ENCODE measurements around the gene PSD2. TPM values are rescaled to one million over a fixed set of nuclear protein-coding genes. Genes with fewer than 3 reads are reported as not detected.

The PSD2 gene
- total RNA-seq, 1 donor from 2014 or later: 0.25 TPM

DNA sequence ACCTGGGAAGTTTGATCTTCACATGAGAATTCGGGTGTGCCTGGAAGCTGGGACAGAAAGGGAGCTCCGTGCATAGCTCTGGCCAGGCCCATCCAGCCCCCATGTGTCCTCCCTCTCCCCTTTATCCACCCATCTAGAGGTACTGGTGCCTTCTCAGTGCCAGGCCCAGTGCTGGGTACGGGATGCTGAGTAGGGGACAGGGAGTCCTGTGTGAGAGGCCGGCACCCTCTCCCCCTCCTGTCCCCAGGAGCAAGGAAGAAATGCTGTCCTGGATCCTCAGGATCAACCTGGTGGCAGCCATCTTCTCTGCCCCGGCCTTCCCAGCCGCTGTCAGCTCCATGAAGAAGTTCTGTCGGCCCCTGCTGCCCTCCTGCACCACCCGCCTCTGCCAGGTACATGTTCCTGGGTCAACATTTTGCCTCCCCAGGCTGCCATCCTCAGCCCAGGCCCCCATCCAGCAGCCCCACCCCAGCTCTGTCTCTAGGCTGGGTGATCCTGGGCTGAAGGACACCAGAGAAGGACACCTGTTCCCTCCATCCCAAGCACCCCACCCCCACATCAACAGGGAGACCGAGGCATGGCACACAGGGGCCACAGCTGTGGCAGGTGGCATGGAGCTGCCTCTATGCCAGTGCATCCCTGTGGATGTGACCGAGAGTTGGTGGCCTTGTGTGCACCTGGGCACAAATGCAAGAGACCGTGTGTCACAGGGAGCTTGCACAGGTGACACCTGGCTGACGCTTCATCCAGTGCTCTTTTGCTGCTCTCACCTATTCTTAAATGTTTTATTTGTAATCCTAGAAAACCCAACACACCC, 43.0 kb downstream of the PSD2 start:
- Mint-ChIP-seq H3K27ac (ENCODE audit: unreplicated experiment) (no peak overlapping the region), H3K9me3 (ENCODE audit: unreplicated experiment) (no peaks in the 10 kb centered on the region), H3K36me3 (ENCODE audit: low read depth, unreplicated experiment) (no peaks in the 10 kb centered on the region), H3K27me3 (ENCODE audit: low read depth, unreplicated experiment) (peaks cover 81% of the 10 kb centered on the region), H3K4me1 (ENCODE audit: low read depth, unreplicated experiment) (no peaks in the 10 kb centered on the region), H3K4me3 (ENCODE audit: unreplicated experiment) (no peak overlapping the region)
- Histone ChIP-seq H3K27me3 (ENCODE audit: insufficient read depth, low read length) (no peaks in the 10 kb centered on the region), H3K9ac (ENCODE audit: low read length) (no peak overlapping the region), H2AFZ (ENCODE audit: low read depth, low read length) (no peak overlapping the region), H3K4me1 (ENCODE audit: insufficient read depth, low read length) (no peaks in the 10 kb centered on the region), H3K4me2 (ENCODE audit: low read length) (no peak overlapping the region), H3K9me3 (ENCODE audit: insufficient read depth, low read depth, low read length) (no peaks in the 10 kb centered on the region), H3K36me3 (ENCODE audit: insufficient read depth, low read length) (no peaks in the 10 kb centered on the region), H3K27ac (ENCODE audit: low read depth, low read length) (no peak overlapping the region), H4K20me1 (ENCODE audit: insufficient read depth, low read length) (no peaks in the 10 kb centered on the region), H3K4me3 (ENCODE audit: insufficient read depth, low read depth, low read length) (no peak overlapping the region), H3K79me2 (ENCODE audit: insufficient read depth, low read length) (no peaks in the 10 kb centered on the region)
- no peak for FAIRE-seq
- no peak for TF ChIP-seq CTCF (IDR thresholded peaks at IDR 0.05; ENCODE audit: insufficient read depth, low read depth, low read length)
- TF ChIP-seq EZH2 (IDR thresholded peaks at IDR 0.05; ENCODE audit: insufficient read depth, low read length): no peak
- DNase-seq (ENCODE audit: low read depth): no peak

- Mint-ChIP-seq H3K27me3 (ENCODE audit: low read depth, unreplicated experiment) (peaks cover 76% of the 10 kb centered on the region), H3K27ac (ENCODE audit: unreplicated experiment) (no peak overlapping the region), H3K36me3 (ENCODE audit: low read depth, unreplicated experiment) (no peaks in the 10 kb centered on the region), H3K4me1 (ENCODE audit: low read depth, unreplicated experiment) (no peaks in the 10 kb centered on the region), H3K4me3 (ENCODE audit: unreplicated experiment) (no peak overlapping the region), H3K9me3 (ENCODE audit: unreplicated experiment) (no peaks in the 10 kb centered on the region)
- Histone ChIP-seq H3K27me3 (ENCODE audit: insufficient read depth, low read length) (no peaks in the 10 kb centered on the region), H3K4me2 (ENCODE audit: low read length) (no peak overlapping the region), H3K27ac (ENCODE audit: low read depth, low read length) (no peak overlapping the region), H3K4me3 (ENCODE audit: insufficient read depth, low read depth, low read length) (no peak overlapping the region), H4K20me1 (ENCODE audit: insufficient read depth, low read length) (no peaks in the 10 kb centered on the region), H3K9me3 (ENCODE audit: insufficient read depth, low read depth, low read length) (no peaks in the 10 kb centered on the region), H2AFZ (ENCODE audit: low read depth, low read length) (no peak overlapping the region), H3K9ac (ENCODE audit: low read length) (no peak overlapping the region), H3K4me1 (ENCODE audit: insufficient read depth, low read length) (no peaks in the 10 kb centered on the region), H3K36me3 (ENCODE audit: insufficient read depth, low read length) (no peaks in the 10 kb centered on the region), H3K79me2 (ENCODE audit: insufficient read depth, low read length) (no peaks in the 10 kb centered on the region)
- no peak for FAIRE-seq
- no peak for DNase-seq (ENCODE audit: low read depth)
- TF ChIP-seq EZH2 (IDR thresholded peaks at IDR 0.05; ENCODE audit: insufficient read depth, low read length) (no peak), CTCF (IDR thresholded peaks at IDR 0.05; ENCODE audit: insufficient read depth, low read depth, low read length) (no peak)
Observed at GRCh38 chr5:139839232-139839815, 43.7 kb downstream of the PSD2 start.

DNA sequence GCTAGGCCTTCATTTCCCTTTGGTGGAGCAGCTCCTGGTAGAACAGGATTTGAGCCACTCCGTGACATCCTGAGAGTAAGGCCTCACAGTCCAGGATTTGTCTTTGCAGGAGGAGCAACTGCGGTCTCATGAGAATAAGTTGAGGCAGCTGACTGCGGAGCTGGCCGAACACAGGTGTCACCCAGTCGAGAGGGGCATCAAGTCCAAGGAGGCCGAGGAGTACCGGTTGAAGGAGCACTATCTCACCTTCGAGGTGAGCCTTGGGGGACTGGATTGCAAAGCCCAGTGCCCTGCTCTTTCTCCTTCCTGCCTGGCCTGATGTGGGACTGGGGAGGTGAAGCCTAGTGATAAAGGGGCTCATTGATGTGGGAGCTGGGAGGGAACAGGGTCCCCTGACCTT, 44.3 kb downstream of the PSD2 start:
- H3K27me3 ChIP-seq (ENCODE audit: insufficient read depth, low read length): no peaks in the 10 kb centered on the region
- no peak overlapping the region for H3K27ac ChIP-seq (ENCODE audit: low read depth, low read length)
- DNase-seq (ENCODE audit: low read depth) (no peak), FAIRE-seq (no peak)
- Mint-ChIP-seq H3K27ac (ENCODE audit: unreplicated experiment) (no peak overlapping the region), H3K4me3 (ENCODE audit: unreplicated experiment) (no peak overlapping the region), H3K36me3 (ENCODE audit: low read depth, unreplicated experiment) (no peaks in the 10 kb centered on the region), H3K27me3 (ENCODE audit: low read depth, unreplicated experiment) (peaks cover 76% of the 10 kb centered on the region), H3K9me3 (ENCODE audit: unreplicated experiment) (no peaks in the 10 kb centered on the region), H3K4me1 (ENCODE audit: low read depth, unreplicated experiment) (no peaks in the 10 kb centered on the region)
- no peaks in the 10 kb centered on the region for H3K4me1 ChIP-seq (ENCODE audit: insufficient read depth, low read length)
- H4K20me1 ChIP-seq (ENCODE audit: insufficient read depth, low read length): no peaks in the 10 kb centered on the region
- H3K9me3 ChIP-seq (ENCODE audit: insufficient read depth, low read depth, low read length): no peaks in the 10 kb centered on the region
- no peak for TF ChIP-seq CTCF (IDR thresholded peaks at IDR 0.05; ENCODE audit: insufficient read depth, low read depth, low read length)
- TF ChIP-seq EZH2 (IDR thresholded peaks at IDR 0.05; ENCODE audit: insufficient read depth, low read length): no peak
- H3K9ac ChIP-seq (ENCODE audit: low read length): no peak overlapping the region
- H2AFZ ChIP-seq (ENCODE audit: low read depth, low read length): no peak overlapping the region
- H3K4me3 ChIP-seq (ENCODE audit: insufficient read depth, low read depth, low read length): no peak overlapping the region
- no peak overlapping the region for H3K4me2 ChIP-seq (ENCODE audit: low read length)
- H3K79me2 ChIP-seq (ENCODE audit: insufficient read depth, low read length): no peaks in the 10 kb centered on the region
- H3K36me3 ChIP-seq (ENCODE audit: insufficient read depth, low read length): no peaks in the 10 kb centered on the region

Measured in astrocyte (in vitro differentiated cells and primary cell).